Stimulated activated memory B cell treated with anti-CD40 and anti-IgM and Interleukin-4, amounts not matched to agents 10 μg/mL and 1 μg/mL and 100 μg/mL, for 72 hours (primary cell): ENCODE results near the gene NR1H2.
"Not testable (repeated sequence)": the region's sequence is repeated elsewhere in the genome, so short reads cannot be mapped to it uniquely, and the experiment has no call there.

ENCODE experiments used
- ATAC-seq: fragments of 150-1000 bp; cut with Tn5 transposase; 2 replicates; pipeline ENCODE4 v1.10.0; 2021
- H3K27ac Mint-ChIP-seq: one replicate; pipeline ENCODE4 v1.8.0; 2022; ENCODE audit warnings: mild to moderate bottlenecking, mixed read lengths
- H3K27me3 Mint-ChIP-seq: one replicate; pipeline ENCODE4 v1.8.0; 2022; ENCODE audit warnings: mixed read lengths
- H3K36me3 Mint-ChIP-seq: one replicate; pipeline ENCODE4 v1.8.0; 2022; ENCODE audit warnings: mixed read lengths
- H3K4me1 Mint-ChIP-seq: one replicate; pipeline ENCODE4 v1.8.0; 2022; ENCODE audit warnings: mixed read lengths
- H3K4me3 Mint-ChIP-seq: one replicate; pipeline ENCODE4 v1.8.0; 2022; ENCODE audit warnings: mild to moderate bottlenecking, moderate library complexity, mixed read lengths
- H3K9me3 Mint-ChIP-seq: one replicate; pipeline ENCODE4 v1.8.0; 2022; ENCODE audit warnings: mixed read lengths

NR1H2 gene

GRCh38 chr19:50376166-50377050, at the start of gene NR1H2:
NR1H2 (plus strand) TSS chr19:50376457; CDS start chr19:50377606, 1,149 bp downstream.
- Mint-ChIP-seq H3K4me1 (peaks cover 36% of the 10 kb centered on the region), H3K27me3 (no peaks in the 10 kb centered on the region)
- ATAC-seq: peak; percentile 97

DNA sequence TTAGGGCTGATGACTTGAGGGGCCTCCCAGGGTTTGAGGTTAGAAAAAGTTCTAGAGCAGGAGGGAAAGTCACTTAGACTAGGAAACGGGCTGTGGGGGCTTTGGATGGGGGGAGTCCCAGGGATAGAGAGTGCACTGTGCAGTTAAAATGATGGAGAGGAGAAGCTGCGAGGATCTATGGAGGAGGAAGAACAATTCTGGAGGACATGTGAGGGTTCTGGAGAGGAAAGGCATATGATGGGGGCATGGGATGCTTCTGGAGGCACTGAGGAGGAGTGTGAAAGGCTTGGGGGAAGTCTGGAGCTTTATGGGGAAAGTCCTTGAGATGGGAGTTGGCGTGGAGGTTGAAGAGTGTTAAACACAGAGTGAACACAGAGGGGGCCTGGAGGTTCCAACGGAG, 49.2 kb upstream of the NR1H2 start:
- peaks cover 62% of the 10 kb centered on the region for H3K4me1 Mint-ChIP-seq
- H3K4me3 Mint-ChIP-seq: peak overlapping the region; percentile 85
- H3K27me3 Mint-ChIP-seq: peaks cover 14% of the 10 kb centered on the region
- ATAC-seq: no peak
- peaks cover 36% of the 10 kb centered on the region for H3K36me3 Mint-ChIP-seq
- peak overlapping the region; percentile 58 for H3K27ac Mint-ChIP-seq
- no peaks in the 10 kb centered on the region for H3K9me3 Mint-ChIP-seq

More at GRCh38 chr19:50376166-50377050, at the start of gene NR1H2:
- no peaks in the 10 kb centered on the region for H3K9me3 Mint-ChIP-seq
- H3K27ac Mint-ChIP-seq: peak within 1 kb of the TSS; percentile 99
- peaks cover 47% of the 10 kb centered on the region for H3K36me3 Mint-ChIP-seq
- peak within 1 kb of the TSS; percentile 100 for H3K4me3 Mint-ChIP-seq

DNA sequence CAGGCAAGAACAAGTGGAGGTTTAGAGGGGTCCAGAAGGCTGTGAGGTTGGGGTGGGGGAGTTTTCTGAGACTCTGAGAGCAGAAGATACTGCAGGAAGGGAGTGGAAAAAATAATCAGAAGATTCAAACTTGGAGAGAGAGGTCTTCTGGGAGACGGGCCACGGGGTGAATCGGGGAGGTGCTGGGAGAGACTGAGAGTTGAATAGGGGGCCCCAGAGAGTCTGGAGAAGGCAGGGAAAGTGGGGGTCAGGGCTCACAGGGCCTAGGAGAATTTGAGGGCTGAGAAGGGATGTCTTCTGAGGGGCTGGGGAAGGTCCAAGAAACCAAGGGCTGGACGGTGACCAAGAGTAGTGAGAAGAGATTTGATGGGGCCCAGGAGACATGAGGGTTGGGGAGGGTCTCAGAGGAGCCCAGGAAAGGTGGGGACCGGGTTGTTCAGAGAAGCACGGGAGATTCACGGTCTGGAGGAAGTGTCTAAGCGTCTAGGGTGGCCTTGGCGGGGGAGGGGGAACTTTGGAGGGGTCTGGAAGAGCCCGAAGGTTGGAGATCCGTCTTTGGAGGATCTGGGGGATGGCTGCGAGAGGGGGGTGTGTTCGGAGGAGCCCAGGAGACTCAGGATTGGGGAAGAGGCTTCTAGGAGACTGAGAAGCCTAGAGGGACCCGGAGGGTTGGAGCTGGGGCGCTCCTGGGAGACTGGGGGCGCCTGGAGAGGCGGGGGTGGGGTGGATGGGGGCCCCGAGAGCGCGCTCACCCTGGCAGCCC, 48.6 kb upstream of the NR1H2 start:
- Mint-ChIP-seq H3K4me3 (peak overlapping the region; percentile 85), H3K27me3 (peaks cover 14% of the 10 kb centered on the region), H3K9me3 (no peaks in the 10 kb centered on the region), H3K4me1 (peaks cover 68% of the 10 kb centered on the region), H3K27ac (peak overlapping the region; percentile 58), H3K36me3 (peaks cover 30% of the 10 kb centered on the region)
- no peak for ATAC-seq

- Mint-ChIP-seq H3K27ac (peak overlapping the region; percentile 58), H3K4me1 (peaks cover 75% of the 10 kb centered on the region)
- no peak for ATAC-seq
Measured at GRCh38 chr19:50328224-50328872, 47.9 kb upstream of the NR1H2 start.

GRCh38 chr19:50328873-50329145, 47.4 kb upstream of the NR1H2 start:
- H3K27ac Mint-ChIP-seq: no peak overlapping the region
- peaks cover 25% of the 10 kb centered on the region for H3K36me3 Mint-ChIP-seq
- peaks cover 14% of the 10 kb centered on the region for H3K27me3 Mint-ChIP-seq
- ATAC-seq: no peak
- H3K4me3 Mint-ChIP-seq: peak overlapping the region; percentile 85
- H3K4me1 Mint-ChIP-seq: peaks cover 80% of the 10 kb centered on the region
- no peaks in the 10 kb centered on the region for H3K9me3 Mint-ChIP-seq

More at GRCh38 chr19:50328224-50328872, 47.9 kb upstream of the NR1H2 start:
- Mint-ChIP-seq H3K27me3 (peaks cover 14% of the 10 kb centered on the region), H3K36me3 (peaks cover 25% of the 10 kb centered on the region), H3K9me3 (no peaks in the 10 kb centered on the region), H3K4me3 (peak overlapping the region; percentile 24)

GRCh38 chr19:50329146-50329925, 46.9 kb upstream of the NR1H2 start, which contains the start of gene KCNC3:
KCNC3 (minus strand) TSS chr19:50329377; CDS start chr19:50329082, 295 bp downstream.
- peaks cover 84% of the 10 kb centered on the region for H3K4me1 Mint-ChIP-seq
- no peaks in the 10 kb centered on the region for H3K9me3 Mint-ChIP-seq
- H3K27ac Mint-ChIP-seq: peak within 1 kb of the TSS; percentile 88
- H3K4me3 Mint-ChIP-seq: peak within 1 kb of the TSS; percentile 85
- peak; percentile 79 for ATAC-seq
- H3K36me3 Mint-ChIP-seq: peaks cover 25% of the 10 kb centered on the region
- H3K27me3 Mint-ChIP-seq: peaks cover 14% of the 10 kb centered on the region

GRCh38 chr19:50329926-50330294, 46.3 kb upstream of the NR1H2 start:
- peaks cover 25% of the 10 kb centered on the region for H3K36me3 Mint-ChIP-seq

GRCh38 chr19:50330365-50331078, 45.7 kb upstream of the NR1H2 start:
- peak; percentile 64 for ATAC-seq
- Mint-ChIP-seq H3K36me3 (peaks cover 30% of the 10 kb centered on the region), H3K27ac (peak overlapping the region; percentile 88), H3K27me3 (peaks cover 14% of the 10 kb centered on the region), H3K4me3 (peak overlapping the region; percentile 85), H3K4me1 (peaks cover 86% of the 10 kb centered on the region), H3K9me3 (no peaks in the 10 kb centered on the region)

More at GRCh38 chr19:50329926-50330294, 46.3 kb upstream of the NR1H2 start:
- peak overlapping the region; percentile 88 for H3K27ac Mint-ChIP-seq
- peak overlapping the region; percentile 85 for H3K4me3 Mint-ChIP-seq
- H3K4me1 Mint-ChIP-seq: peaks cover 84% of the 10 kb centered on the region
- not testable (repeated sequence) for ATAC-seq, H3K9me3 Mint-ChIP-seq
- H3K27me3 Mint-ChIP-seq: peaks cover 14% of the 10 kb centered on the region

- H3K27ac Mint-ChIP-seq: peak overlapping the region; percentile 88
- peaks cover 38% of the 10 kb centered on the region for H3K36me3 Mint-ChIP-seq
- peaks cover 84% of the 10 kb centered on the region for H3K4me1 Mint-ChIP-seq
- ATAC-seq: no peak
- H3K27me3 Mint-ChIP-seq: peaks cover 14% of the 10 kb centered on the region
- no peaks in the 10 kb centered on the region for H3K9me3 Mint-ChIP-seq
- H3K4me3 Mint-ChIP-seq: peak overlapping the region; percentile 72
Measured at GRCh38 chr19:50331221-50331993, 44.9 kb upstream of the NR1H2 start.

DNA sequence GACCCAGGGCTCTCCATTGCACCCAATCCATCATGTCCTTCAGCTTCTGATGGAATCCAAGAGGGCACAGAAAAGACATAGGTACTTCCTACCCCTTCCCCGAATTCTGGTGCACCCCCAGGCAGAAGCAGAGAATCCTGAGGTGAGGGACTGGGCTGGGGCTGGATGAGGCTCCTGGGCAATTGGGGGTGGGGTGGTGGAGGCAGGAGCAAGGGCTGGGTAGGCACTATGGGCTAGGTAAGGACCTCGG, 44.3 kb upstream of the NR1H2 start:
- peaks cover 10% of the 10 kb centered on the region for H3K27me3 Mint-ChIP-seq
- ATAC-seq: no peak
- peak overlapping the region; percentile 88 for H3K27ac Mint-ChIP-seq
- H3K4me1 Mint-ChIP-seq: peaks cover 83% of the 10 kb centered on the region
- H3K4me3 Mint-ChIP-seq: peak overlapping the region; percentile 72
- H3K36me3 Mint-ChIP-seq: peaks cover 42% of the 10 kb centered on the region
- no peaks in the 10 kb centered on the region for H3K9me3 Mint-ChIP-seq

DNA sequence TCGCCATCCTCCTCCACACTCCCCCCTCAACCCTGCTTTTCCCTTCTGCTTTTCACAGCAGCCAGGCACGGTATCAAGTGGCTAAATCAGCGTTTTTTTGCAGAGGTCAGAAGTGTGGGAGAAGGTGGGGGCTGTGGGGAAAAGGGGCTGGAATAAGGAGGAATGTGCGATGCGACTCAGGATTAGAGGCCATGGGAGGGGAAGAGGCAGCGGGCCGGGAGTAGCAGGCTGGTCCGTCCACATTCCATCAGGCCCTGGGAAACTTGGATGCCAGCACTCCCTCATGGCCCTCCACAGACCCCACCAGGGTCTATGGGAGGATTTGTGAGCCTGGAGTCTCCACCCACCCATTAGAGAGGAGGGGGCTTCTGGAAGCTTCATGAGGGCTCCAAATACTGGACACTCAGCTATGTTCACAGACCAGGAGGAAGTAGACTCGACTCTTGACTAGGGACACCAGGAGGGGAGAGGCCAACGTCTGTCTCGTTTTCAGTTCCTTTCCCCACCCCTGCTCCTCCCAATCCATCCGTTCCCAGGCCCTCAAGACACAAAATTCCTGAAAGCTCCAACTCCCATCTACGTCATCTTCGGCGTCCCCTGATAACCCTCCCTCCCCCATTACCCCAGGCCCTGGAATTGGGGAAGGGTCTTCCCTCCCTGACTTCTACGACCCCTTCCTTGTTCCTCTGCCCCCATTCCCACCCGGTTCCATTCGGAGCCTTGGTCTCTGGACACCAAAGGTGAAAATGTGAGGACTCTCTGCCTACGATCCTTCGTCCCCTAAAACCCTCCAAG, 43.8 kb upstream of the NR1H2 start:
- peak overlapping the region; percentile 88 for H3K27ac Mint-ChIP-seq
- no peak for ATAC-seq
- peaks cover 83% of the 10 kb centered on the region for H3K4me1 Mint-ChIP-seq
- H3K4me3 Mint-ChIP-seq: peak overlapping the region; percentile 72
- no peaks in the 10 kb centered on the region for H3K9me3 Mint-ChIP-seq
- peaks cover 42% of the 10 kb centered on the region for H3K36me3 Mint-ChIP-seq
- peaks cover 5% of the 10 kb centered on the region for H3K27me3 Mint-ChIP-seq

DNA sequence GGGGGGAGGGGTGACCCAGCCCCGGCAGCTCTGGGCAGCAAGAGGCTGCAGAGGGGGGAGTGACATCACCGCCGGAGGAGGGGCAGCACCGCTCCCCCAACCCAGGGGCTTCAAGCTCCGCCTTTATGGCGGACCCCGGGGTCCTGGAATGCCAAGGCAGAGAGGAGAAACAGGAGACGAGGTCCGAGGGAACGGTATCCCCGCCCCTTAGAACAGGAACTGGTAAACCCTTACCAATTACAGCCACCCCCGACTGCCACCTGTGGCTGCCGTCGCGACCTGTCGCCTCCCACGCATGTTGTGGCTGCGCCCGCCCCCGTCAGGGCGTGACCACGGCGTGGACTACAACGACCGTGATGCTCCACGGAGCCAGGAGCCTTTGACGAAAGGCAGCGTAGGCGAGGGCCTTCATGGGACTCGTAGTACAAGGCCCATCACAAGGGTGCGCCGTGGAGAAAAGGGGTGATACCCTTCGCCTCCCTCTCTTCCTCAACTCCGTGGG, 43.0 kb upstream of the NR1H2 start:
- H3K4me1 Mint-ChIP-seq: peaks cover 86% of the 10 kb centered on the region

More for the DNA sequence above, 43.0 kb upstream of the NR1H2 start:
- H3K4me3 Mint-ChIP-seq: peak overlapping the region; percentile 72
- H3K27me3 Mint-ChIP-seq: no peaks in the 10 kb centered on the region
- no peaks in the 10 kb centered on the region for H3K9me3 Mint-ChIP-seq
- peak; percentile 66 for ATAC-seq
- H3K27ac Mint-ChIP-seq: peak overlapping the region; percentile 88
- peaks cover 47% of the 10 kb centered on the region for H3K36me3 Mint-ChIP-seq
